ENCODE results near the gene GAA. TPM values are rescaled to one million over a fixed set of nuclear protein-coding genes. Genes with fewer than 3 reads are reported as not detected.

GAA gene
- total RNA-seq, 1 experiment from 2014 or later = 131 TPM

DNA sequence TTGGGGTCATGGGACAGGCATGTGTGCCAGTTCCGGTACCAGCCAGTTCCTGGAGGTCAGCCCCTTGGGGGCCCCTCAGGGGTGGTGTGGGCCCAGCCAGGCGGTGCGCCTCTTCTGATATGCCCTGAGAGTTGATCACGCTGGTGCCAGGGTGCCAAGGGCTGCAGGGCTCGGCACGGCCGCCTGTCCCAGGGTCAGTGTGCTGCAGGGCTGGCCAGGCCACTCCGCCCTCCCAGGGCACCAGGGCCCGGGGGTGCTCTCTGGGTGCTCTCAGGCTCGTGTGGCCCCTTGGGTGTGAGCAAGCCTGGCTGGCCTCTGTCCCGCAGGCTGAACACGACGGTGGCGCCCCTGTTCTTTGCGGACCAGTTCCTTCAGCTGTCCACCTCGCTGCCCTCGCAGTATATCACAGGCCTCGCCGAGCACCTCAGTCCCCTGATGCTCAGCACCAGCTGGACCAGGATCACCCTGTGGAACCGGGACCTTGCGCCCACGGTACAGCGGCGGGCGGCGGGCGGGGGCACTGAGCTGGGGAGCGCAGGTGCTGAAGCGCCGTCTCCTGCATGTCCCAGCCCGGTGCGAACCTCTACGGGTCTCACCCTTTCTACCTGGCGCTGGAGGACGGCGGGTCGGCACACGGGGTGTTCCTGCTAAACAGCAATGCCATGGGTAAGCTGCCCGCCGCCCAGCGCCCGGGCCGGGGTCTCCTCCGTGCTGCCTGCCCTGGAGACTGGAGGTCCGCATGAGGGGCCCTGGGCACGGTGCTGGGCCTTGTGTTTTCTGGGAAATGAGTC, 6.0 kb downstream of the GAA start (continued):
- TF ChIP-seq, protein P1, sequence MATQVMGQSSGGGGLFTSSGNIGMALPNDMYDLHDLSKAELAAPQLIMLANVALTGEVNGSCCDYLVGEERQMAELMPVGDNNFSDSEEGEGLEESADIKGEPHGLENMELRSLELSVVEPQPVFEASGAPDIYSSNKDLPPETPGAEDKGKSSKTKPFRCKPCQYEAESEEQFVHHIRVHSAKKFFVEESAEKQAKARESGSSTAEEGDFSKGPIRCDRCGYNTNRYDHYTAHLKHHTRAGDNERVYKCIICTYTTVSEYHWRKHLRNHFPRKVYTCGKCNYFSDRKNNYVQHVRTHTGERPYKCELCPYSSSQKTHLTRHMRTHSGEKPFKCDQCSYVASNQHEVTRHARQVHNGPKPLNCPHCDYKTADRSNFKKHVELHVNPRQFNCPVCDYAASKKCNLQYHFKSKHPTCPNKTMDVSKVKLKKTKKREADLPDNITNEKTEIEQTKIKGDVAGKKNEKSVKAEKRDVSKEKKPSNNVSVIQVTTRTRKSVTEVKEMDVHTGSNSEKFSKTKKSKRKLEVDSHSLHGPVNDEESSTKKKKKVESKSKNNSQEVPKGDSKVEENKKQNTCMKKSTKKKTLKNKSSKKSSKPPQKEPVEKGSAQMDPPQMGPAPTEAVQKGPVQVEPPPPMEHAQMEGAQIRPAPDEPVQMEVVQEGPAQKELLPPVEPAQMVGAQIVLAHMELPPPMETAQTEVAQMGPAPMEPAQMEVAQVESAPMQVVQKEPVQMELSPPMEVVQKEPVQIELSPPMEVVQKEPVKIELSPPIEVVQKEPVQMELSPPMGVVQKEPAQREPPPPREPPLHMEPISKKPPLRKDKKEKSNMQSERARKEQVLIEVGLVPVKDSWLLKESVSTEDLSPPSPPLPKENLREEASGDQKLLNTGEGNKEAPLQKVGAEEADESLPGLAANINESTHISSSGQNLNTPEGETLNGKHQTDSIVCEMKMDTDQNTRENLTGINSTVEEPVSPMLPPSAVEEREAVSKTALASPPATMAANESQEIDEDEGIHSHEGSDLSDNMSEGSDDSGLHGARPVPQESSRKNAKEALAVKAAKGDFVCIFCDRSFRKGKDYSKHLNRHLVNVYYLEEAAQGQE (IDR thresholded peaks at IDR 0.05; ENCODE audit: low read depth) = no peak
- TF ChIP-seq CEBPB (IDR thresholded peaks at IDR 0.05; ENCODE audit: low read depth) = no peak
- TF ChIP-seq, protein P2, sequence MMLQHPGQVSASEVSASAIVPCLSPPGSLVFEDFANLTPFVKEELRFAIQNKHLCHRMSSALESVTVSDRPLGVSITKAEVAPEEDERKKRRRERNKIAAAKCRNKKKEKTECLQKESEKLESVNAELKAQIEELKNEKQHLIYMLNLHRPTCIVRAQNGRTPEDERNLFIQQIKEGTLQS (IDR thresholded peaks at IDR 0.05) = no peak

DNA sequence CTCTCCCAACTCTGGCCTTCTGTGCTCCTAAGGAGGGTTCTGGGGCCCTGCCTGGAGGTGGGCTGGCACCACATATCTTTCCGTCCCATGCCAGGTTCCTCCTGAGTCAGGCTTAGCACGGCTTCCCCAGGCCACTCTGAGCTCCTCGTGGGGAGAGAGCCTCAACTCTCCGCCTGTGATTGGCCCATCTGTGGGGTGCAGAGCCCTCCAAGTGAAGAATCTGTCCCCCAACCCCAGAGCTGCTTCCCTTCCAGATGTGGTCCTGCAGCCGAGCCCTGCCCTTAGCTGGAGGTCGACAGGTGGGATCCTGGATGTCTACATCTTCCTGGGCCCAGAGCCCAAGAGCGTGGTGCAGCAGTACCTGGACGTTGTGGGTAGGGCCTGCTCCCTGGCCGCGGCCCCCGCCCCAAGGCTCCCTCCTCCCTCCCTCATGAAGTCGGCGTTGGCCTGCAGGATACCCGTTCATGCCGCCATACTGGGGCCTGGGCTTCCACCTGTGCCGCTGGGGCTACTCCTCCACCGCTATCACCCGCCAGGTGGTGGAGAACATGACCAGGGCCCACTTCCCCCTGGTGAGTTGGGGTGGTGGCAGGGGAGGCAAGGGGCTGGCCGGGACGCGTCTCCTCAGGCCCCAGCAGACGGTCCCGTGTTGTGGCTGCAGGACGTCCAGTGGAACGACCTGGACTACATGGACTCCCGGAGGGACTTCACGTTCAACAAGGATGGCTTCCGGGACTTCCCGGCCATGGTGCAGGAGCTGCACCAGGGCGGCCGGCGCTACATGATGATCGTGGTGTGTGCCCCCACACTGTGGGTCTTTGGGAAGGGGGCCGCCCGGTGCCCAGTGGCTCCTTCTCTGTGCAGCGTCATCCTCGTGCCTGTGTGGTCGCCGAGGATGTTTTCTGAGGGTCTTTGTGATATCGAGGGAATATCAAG, 6.9 kb downstream of the GAA start:
- POLR2A ChIA-PET = no interaction called here
- Histone ChIP-seq H4K20me1 (ENCODE audit: insufficient read depth) (no peaks in the 10 kb centered on the region), H3K27me3 (ENCODE audit: insufficient read depth, low read length) (no peaks in the 10 kb centered on the region), H3K4me3 (replicated peaks in 1 of 2; ENCODE audit: low read depth in 1 of 2, low read length in 2 of 2) (no peak overlapping the region), H3K4me2 (ENCODE audit: low read length) (no peak overlapping the region), H3K4me1 (ENCODE audit: control insufficient read depth in 1 of 2, insufficient read depth in 2 of 2, low read length in 2 of 2) (peaks cover 8 to 14% of the 10 kb centered on the region in 2 experiments; a peak in 3 of 4 replicates), H3K9me2 (ENCODE audit: insufficient read depth) (no peaks in the 10 kb centered on the region), H3K9ac (ENCODE audit: low read length) (no peak overlapping the region), H2AFZ (ENCODE audit: low read depth, low read length, poor library complexity, severe bottlenecking) (no peak overlapping the region), H3K27ac (ENCODE audit: low read depth, low read length) (no peak overlapping the region), H3K79me2 (ENCODE audit: insufficient read depth, low read length) (no peaks in the 10 kb centered on the region), H3K9me3 (ENCODE audit: control insufficient read depth in 1 of 2, insufficient read depth in 1 of 2, low read depth in 1 of 2, low read length in 2 of 2) (no peaks in the 10 kb centered on the region), H3K36me3 (ENCODE audit: control insufficient read depth in 1 of 2, insufficient read depth in 2 of 2, low read length in 2 of 2) (peaks cover 0 to 9% of the 10 kb centered on the region in 2 experiments; a peak in 2 of 4 replicates)
- BruUV-seq (replicated peaks) = no TSS peak
- ATAC-seq (no peak), DNase-seq (ENCODE audit: low read depth, low spot score) (no peak)
- RAD21 ChIA-PET (ENCODE audit: low non-redundant PET in 1 of 2, low total read pairs in 2 of 2, uncharacterized antibody in 2 of 2, unreplicated experiment in 2 of 2) = no interaction called here
- CTCF ChIA-PET = no interaction called here
- TF ChIP-seq CEBPB (IDR thresholded peaks at IDR 0.05; ENCODE audit: low read depth) (no peak), POLR2A (IDR thresholded peaks at IDR 0.05; ENCODE audit: borderline replicate concordance, extremely low read depth, insufficient read depth, insufficient read length) (no peak), EZH2phosphoT487 (IDR thresholded peaks at IDR 0.05; ENCODE audit: borderline replicate concordance) (no peak), CBX3 (IDR thresholded peaks at IDR 0.05; ENCODE audit: low read depth) (no peak), TCF7L2 (IDR thresholded peaks at IDR 0.05; ENCODE audit: borderline replicate concordance, extremely low read depth, insufficient read depth, insufficient read length) (no peak), ZFX (IDR thresholded peaks at IDR 0.05) (no peak), SIN3A (IDR thresholded peaks at IDR 0.05; ENCODE audit: low read depth) (no peak)
- TF ChIP-seq, protein P3, sequence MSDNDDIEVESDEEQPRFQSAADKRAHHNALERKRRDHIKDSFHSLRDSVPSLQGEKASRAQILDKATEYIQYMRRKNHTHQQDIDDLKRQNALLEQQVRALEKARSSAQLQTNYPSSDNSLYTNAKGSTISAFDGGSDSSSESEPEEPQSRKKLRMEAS (IDR thresholded peaks at IDR 0.05) = no peak
- TF ChIP-seq, protein P4, sequence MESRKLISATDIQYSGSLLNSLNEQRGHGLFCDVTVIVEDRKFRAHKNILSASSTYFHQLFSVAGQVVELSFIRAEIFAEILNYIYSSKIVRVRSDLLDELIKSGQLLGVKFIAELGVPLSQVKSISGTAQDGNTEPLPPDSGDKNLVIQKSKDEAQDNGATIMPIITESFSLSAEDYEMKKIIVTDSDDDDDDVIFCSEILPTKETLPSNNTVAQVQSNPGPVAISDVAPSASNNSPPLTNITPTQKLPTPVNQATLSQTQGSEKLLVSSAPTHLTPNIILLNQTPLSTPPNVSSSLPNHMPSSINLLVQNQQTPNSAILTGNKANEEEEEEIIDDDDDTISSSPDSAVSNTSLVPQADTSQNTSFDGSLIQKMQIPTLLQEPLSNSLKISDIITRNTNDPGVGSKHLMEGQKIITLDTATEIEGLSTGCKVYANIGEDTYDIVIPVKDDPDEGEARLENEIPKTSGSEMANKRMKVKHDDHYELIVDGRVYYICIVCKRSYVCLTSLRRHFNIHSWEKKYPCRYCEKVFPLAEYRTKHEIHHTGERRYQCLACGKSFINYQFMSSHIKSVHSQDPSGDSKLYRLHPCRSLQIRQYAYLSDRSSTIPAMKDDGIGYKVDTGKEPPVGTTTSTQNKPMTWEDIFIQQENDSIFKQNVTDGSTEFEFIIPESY (IDR thresholded peaks at IDR 0.05; ENCODE audit: extremely low read depth, insufficient replicate concordance, low read length) = no peak
- intact Hi-C loops (cut with micrococcal nuclease) = no loop called here

Measured in HCT116 (cell line).